HCT116 (cell line): Measurements from ENCODE around the gene ENPP3.

ENCODE experiments used
- CTCF ChIP-seq, 3 experiments: fragments of 200-600 bp in 1 of 3; sonication (generic) in 1 of 3; IDR thresholded peaks in 2 of 3; conservative IDR thresholded peaks in 1 of 3; 2 replicates each; pipeline ENCODE4 v1.5.1; 2012 to 2017; ENCODE audit warnings: low read depth in 2 of 3, low read length in 2 of 3, antibody characterized with exemption in 1 of 3, borderline replicate concordance in 1 of 3, control low read depth in 1 of 3, mild to moderate bottlenecking in 1 of 3, mixed read lengths in 1 of 3, mixed run types in 1 of 3, moderate library complexity in 1 of 3; ENCODE audit not compliant: insufficient read depth in 1 of 3
- MAX ChIP-seq: IDR thresholded peaks from 2 replicates; pipeline ENCODE4 v1.6.1; 2012
- REST ChIP-seq: IDR thresholded peaks from 2 replicates; pipeline ENCODE4 v1.6.1; 2012; ENCODE audit warnings: low read depth
- ZBTB33 ChIP-seq: IDR thresholded peaks from 2 replicates; pipeline ENCODE4 v1.6.1; 2011; ENCODE audit warnings: mild to moderate bottlenecking, low read length, moderate library complexity; ENCODE audit not compliant: insufficient replicate concordance; ENCODE audit errors: extremely low read depth
- ZNF274 ChIP-seq: fragments of 200-500 bp; sonication (Bioruptor generic); IDR thresholded peaks from 2 replicates; pipeline ENCODE4 v1.6.1; 2014; ENCODE audit warnings: mild to moderate bottlenecking, low read depth, low read length, inconsistent platforms

- TF ChIP-seq ZBTB33, result no peak
- TF ChIP-seq CTCF (IDR thresholded peaks at IDR 0.05 in 2 of 3, conservative IDR thresholded peaks at IDR 0.05 in 1 of 3; ENCODE audit: borderline replicate concordance in 1 of 3, insufficient read depth in 1 of 3, low read depth in 2 of 3, low read length in 2 of 3), result 0 out of 6 replicates have a peak, but pooled peaks of 2 of the 3 experiments have one; percentile 24 to 30
- TF ChIP-seq REST, result no peak
- no peak for TF ChIP-seq MAX
- TF ChIP-seq ZNF274, result no peak
Observed at GRCh38 chr6:131792091-131792496, 155.0 kb downstream of the ENPP3 start.
